ENCODE results near the gene MAST2. TPM values are rescaled to one million over a fixed set of nuclear protein-coding genes. Genes with fewer than 3 reads are reported as not detected.
"Not testable (repeated sequence)": the region's sequence is repeated elsewhere in the genome, so short reads cannot be mapped to it uniquely, and the experiment has no call there.

MAST2 gene
- total and polyA plus RNA-seq, 2 of the 13 experiments (the other 11 are each of a cell fraction or from before 2014, with no cell fraction given), result 15.3 to 23.0 TPM

DNA sequence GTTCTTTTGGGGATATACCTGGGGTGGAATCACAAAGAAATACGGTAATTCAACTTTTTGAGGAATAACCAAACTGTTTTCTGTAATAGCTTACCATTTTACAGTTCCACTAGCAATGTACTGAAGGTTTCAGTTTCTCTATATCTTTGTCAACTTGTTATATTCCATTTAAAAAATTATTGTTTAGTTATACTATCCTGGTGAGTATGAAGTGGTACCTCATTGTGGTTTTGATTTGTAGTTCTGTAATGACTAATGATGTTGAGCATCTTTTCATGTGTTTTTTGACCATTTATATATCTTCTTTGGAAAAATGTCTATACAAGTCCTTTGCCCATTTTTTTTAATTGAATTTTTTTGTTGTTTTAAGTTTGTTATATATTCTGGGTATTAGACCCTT, 39.4 kb downstream of the MAST2 start:
- POLR2A ChIA-PET, result no interaction called here
- peaks cover 20% of the 10 kb centered on the region for H3K79me2 ChIP-seq (ENCODE audit: insufficient read depth, low read length)
- 96% methylated on average over 1 of the region's 1 CpG for WGBS (ENCODE audit: low lambda C conversion rate)

DNA sequence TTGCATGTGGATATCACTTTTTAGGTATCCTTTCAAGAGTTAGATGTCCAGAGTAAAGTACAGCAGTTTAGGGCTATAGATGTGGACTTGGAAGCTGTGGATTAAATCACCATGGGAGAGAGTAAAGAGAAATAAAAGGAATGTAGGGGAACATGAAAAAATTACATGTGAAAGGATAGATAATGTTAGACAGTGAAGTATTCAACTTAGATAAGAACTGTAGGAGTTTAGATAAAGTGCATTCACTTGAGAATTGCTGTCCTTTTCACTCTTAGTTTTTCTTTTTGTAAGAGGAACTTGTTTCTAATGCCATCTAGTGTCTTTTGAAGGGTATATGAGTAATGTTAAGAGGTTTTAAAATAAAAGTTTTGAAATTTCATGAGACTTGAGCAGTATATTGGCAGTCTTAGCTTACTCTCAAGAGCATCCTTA, 40.1 kb downstream of the MAST2 start:
- Histone ChIP-seq H3K27ac (ENCODE audit: extremely low read length, insufficient read depth, low read length) (no peak overlapping the region), H3K79me2 (ENCODE audit: insufficient read depth, low read length) (peaks cover 20% of the 10 kb centered on the region), H3K4me1 (ENCODE audit: insufficient read depth, low read length) (peaks cover 8% of the 10 kb centered on the region), H4K20me1 (ENCODE audit: insufficient read depth, low read length) (no peaks in the 10 kb centered on the region), H3K36me3 (replicated peaks in 1 of 2; ENCODE audit: control insufficient read depth in 1 of 2, insufficient read depth in 2 of 2, low read length in 2 of 2) (peaks cover 0 to 7% of the 10 kb centered on the region in 2 experiments; a peak in 2 of 5 replicates), H3K9ac (ENCODE audit: insufficient read depth, low read depth, low read length) (no peak overlapping the region), H3K4me2 (ENCODE audit: low read depth, low read length) (no peak overlapping the region), H2AFZ (ENCODE audit: low read length) (no peak overlapping the region), H3K27me3 (ENCODE audit: control insufficient read depth in 1 of 2, insufficient read depth in 2 of 2, low read length in 2 of 2) (no peaks in the 10 kb centered on the region), H3K4me3 (replicated peaks in 1 of 3; ENCODE audit: insufficient read depth in 1 of 3, low read depth in 2 of 3, low read length in 3 of 3) (no peak overlapping the region), H3K9me3 (ENCODE audit: low read length) (no peaks in the 10 kb centered on the region)
- intact Hi-C loops (cut with micrococcal nuclease; ENCODE audit: unreplicated experiment), result no loop called here
- no TSS peak for BruUV-seq (replicated peaks)
- TF ChIP-seq, protein P1, sequence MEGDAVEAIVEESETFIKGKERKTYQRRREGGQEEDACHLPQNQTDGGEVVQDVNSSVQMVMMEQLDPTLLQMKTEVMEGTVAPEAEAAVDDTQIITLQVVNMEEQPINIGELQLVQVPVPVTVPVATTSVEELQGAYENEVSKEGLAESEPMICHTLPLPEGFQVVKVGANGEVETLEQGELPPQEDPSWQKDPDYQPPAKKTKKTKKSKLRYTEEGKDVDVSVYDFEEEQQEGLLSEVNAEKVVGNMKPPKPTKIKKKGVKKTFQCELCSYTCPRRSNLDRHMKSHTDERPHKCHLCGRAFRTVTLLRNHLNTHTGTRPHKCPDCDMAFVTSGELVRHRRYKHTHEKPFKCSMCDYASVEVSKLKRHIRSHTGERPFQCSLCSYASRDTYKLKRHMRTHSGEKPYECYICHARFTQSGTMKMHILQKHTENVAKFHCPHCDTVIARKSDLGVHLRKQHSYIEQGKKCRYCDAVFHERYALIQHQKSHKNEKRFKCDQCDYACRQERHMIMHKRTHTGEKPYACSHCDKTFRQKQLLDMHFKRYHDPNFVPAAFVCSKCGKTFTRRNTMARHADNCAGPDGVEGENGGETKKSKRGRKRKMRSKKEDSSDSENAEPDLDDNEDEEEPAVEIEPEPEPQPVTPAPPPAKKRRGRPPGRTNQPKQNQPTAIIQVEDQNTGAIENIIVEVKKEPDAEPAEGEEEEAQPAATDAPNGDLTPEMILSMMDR (CRISPR knock-in tag; IDR thresholded peaks at IDR 0.05), result peak; percentile 10; the same call in 1 of the 2 replicates
- peak; percentile 9; the same call in 1 of the 2 replicates for TF ChIP-seq SMC3 (IDR thresholded peaks at IDR 0.05; ENCODE audit: low read length)
- TF ChIP-seq PRMT3 (CRISPR knock-in tag; IDR thresholded peaks at IDR 0.05; ENCODE audit: borderline replicate concordance, low read depth), result no peak
- TF ChIP-seq HNRNPH1 (optimal IDR thresholded peaks at IDR 0.05; ENCODE audit: low read depth, low read length), result no peak
- no peak for TF ChIP-seq ZNF556 (CRISPR knock-in tag; IDR thresholded peaks at IDR 0.05; ENCODE audit: borderline replicate concordance)
- TF ChIP-seq STAG1 (CRISPR knock-in tag; IDR thresholded peaks at IDR 0.05), result peak; percentile 44
- FAIRE-seq, result no peak
- in situ Hi-C loops (cut with HindIII; ENCODE audit: extremely low pct_ligation_motif_present, low pct_unique_long_range_greater_than_20kb), result no loop called here
- no peak for ATAC-seq
- ChIA-PET POLR2A (no interaction called here), CTCF (ENCODE audit: low intra/inter-chr PET ratio, low total read pairs) (no interaction called here)
- no peak for DNase-seq (ENCODE audit: low spot score)

More for the DNA sequence above, 39.4 kb downstream of the MAST2 start:
- intact Hi-C loops (cut with micrococcal nuclease; ENCODE audit: unreplicated experiment), result no loop called here
- no TSS peak for BruUV-seq (replicated peaks)
- CTCF ChIA-PET (ENCODE audit: low intra/inter-chr PET ratio, low total read pairs), result no interaction called here
- ATAC-seq (no peak), DNase-seq (ENCODE audit: low spot score) (no peak), FAIRE-seq (no peak)
- H3K4me3 ChIP-seq (replicated peaks in 1 of 3; ENCODE audit: insufficient read depth in 1 of 3, low read depth in 2 of 3, low read length in 3 of 3), result no peak overlapping the region
- no peak overlapping the region for H3K4me2 ChIP-seq (ENCODE audit: low read depth, low read length)
- no peaks in the 10 kb centered on the region for H4K20me1 ChIP-seq (ENCODE audit: insufficient read depth, low read length)
- peaks cover 8% of the 10 kb centered on the region for H3K4me1 ChIP-seq (ENCODE audit: insufficient read depth, low read length)
- no peak overlapping the region for H2AFZ ChIP-seq (ENCODE audit: low read length)
- in situ Hi-C loops (cut with HindIII; ENCODE audit: extremely low pct_ligation_motif_present, low pct_unique_long_range_greater_than_20kb), result no loop called here
- H3K27me3 ChIP-seq (ENCODE audit: control insufficient read depth in 1 of 2, insufficient read depth in 2 of 2, low read length in 2 of 2), result no peaks in the 10 kb centered on the region
- no peaks in the 10 kb centered on the region for H3K9me3 ChIP-seq (ENCODE audit: low read length)
- H3K9ac ChIP-seq (ENCODE audit: insufficient read depth, low read depth, low read length), result no peak overlapping the region
- H3K36me3 ChIP-seq (replicated peaks in 1 of 2; ENCODE audit: control insufficient read depth in 1 of 2, insufficient read depth in 2 of 2, low read length in 2 of 2), result peaks cover 0 to 7% of the 10 kb centered on the region in 2 experiments; a peak in 2 of 5 replicates
- no peak overlapping the region for H3K27ac ChIP-seq (ENCODE audit: extremely low read length, insufficient read depth, low read length)
- TF ChIP-seq, protein P2, sequence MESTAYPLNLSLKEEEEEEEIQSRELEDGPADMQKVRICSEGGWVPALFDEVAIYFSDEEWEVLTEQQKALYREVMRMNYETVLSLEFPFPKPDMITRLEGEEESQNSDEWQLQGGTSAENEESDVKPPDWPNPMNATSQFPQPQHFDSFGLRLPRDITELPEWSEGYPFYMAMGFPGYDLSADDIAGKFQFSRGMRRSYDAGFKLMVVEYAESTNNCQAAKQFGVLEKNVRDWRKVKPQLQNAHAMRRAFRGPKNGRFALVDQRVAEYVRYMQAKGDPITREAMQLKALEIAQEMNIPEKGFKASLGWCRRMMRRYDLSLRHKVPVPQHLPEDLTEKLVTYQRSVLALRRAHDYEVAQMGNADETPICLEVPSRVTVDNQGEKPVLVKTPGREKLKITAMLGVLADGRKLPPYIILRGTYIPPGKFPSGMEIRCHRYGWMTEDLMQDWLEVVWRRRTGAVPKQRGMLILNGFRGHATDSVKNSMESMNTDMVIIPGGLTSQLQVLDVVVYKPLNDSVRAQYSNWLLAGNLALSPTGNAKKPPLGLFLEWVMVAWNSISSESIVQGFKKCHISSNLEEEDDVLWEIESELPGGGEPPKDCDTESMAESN (CRISPR knock-in tag; conservative IDR thresholded peaks at IDR 0.05), result no peak
- TF ChIP-seq HMG20B (CRISPR knock-in tag; conservative IDR thresholded peaks at IDR 0.05), result no peak

DNA sequence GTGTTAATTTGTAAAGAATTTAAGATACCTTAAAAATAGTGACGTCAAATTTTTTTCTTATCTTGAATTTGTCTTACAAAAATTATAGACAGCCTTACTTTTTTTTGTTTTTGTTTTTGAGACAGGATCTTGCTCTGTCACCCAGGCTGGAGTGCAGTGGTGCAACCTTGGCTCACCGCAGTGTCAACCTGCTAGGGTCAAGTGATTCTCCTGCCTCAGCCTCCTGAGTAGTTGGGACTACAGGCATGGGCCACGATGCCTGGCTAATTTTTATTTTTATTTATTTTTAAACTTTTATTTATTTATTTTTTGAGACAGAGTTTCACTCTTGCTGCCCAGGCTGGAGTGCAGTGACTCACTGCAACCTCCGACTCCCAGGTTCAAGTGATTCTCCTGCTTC, 40.6 kb downstream of the MAST2 start:
- H2AFZ ChIP-seq (ENCODE audit: low read length); FAIRE-seq; H3K36me3 ChIP-seq (replicated peaks in 1 of 2; ENCODE audit: control insufficient read depth in 1 of 2, insufficient read depth in 2 of 2, low read length in 2 of 2); H3K4me1 ChIP-seq (ENCODE audit: insufficient read depth, low read length); H3K9ac ChIP-seq (ENCODE audit: insufficient read depth, low read depth, low read length); ATAC-seq; H3K4me2 ChIP-seq (ENCODE audit: low read depth, low read length); DNase-seq (ENCODE audit: low spot score); H3K4me3 ChIP-seq (replicated peaks in 1 of 3; ENCODE audit: insufficient read depth in 1 of 3, low read depth in 2 of 3, low read length in 3 of 3); intact Hi-C loops (cut with micrococcal nuclease; ENCODE audit: unreplicated experiment); H4K20me1 ChIP-seq (ENCODE audit: insufficient read depth, low read length); in situ Hi-C loops (cut with HindIII; ENCODE audit: extremely low pct_ligation_motif_present, low pct_unique_long_range_greater_than_20kb); POLR2A ChIA-PET; BruUV-seq (replicated peaks); H3K9me3 ChIP-seq (ENCODE audit: low read length); CTCF ChIA-PET (ENCODE audit: low intra/inter-chr PET ratio, low total read pairs); H3K27me3 ChIP-seq (ENCODE audit: control insufficient read depth in 1 of 2, insufficient read depth in 2 of 2, low read length in 2 of 2); H3K27ac ChIP-seq (ENCODE audit: extremely low read length, insufficient read depth, low read length): not testable (repeated sequence)
- peaks cover 20% of the 10 kb centered on the region for H3K79me2 ChIP-seq (ENCODE audit: insufficient read depth, low read length)
- 93% methylated on average over 4 of the region's 4 CpGs for WGBS (ENCODE audit: low lambda C conversion rate)

Measured in HepG2 (cell line).